Measurements from ENCODE around the gene MAST2. TPM values are rescaled to one million over a fixed set of nuclear protein-coding genes. Genes with fewer than 3 reads are reported as not detected.
"Not testable (repeated sequence)": the region's sequence is repeated elsewhere in the genome, so short reads cannot be mapped to it uniquely, and the experiment has no call there.

MAST2 gene
- total RNA-seq, 4 donors from 2014 or later = 31.1 to 76.9 (median 73.4) TPM

- no peak for TF ChIP-seq POLR2A (IDR thresholded peaks at IDR 0.05)
- no peak for TF ChIP-seq POLR2AphosphoS5 (IDR thresholded peaks at IDR 0.05)
- no peak for TF ChIP-seq EP300 (IDR thresholded peaks at IDR 0.05)
- no peak for TF ChIP-seq CTCF (IDR thresholded peaks at IDR 0.05)
- no peaks in the 10 kb centered on the region for H3K27me3 ChIP-seq
These were observed 46.6 kb downstream of the MAST2 start for GRCh38 chr1:45850017-45850416.

GRCh38 chr1:45854724-45855123 lies 51.3 kb downstream of the MAST2 start:
- Histone ChIP-seq H3K36me3 (no peaks in the 10 kb centered on the region), H3K9me3 (no peaks in the 10 kb centered on the region), H3K27me3 (no peaks in the 10 kb centered on the region), H3K4me1 (no peaks in the 10 kb centered on the region), H3K27ac (no peak overlapping the region), H3K4me3 (no peak overlapping the region)
- TF ChIP-seq POLR2A (IDR thresholded peaks at IDR 0.05) (no peak), EP300 (IDR thresholded peaks at IDR 0.05) (no peak), CTCF (IDR thresholded peaks at IDR 0.05) (no peak), POLR2AphosphoS5 (IDR thresholded peaks at IDR 0.05) (no peak)
- ATAC-seq = no peak
- WGBS, 2 donors (ENCODE audit: low coverage in 1 of 2) = no CpG with 5 or more reads among the region's 1 CpG

More at GRCh38 chr1:45850017-45850416, 46.6 kb downstream of the MAST2 start:
- Histone ChIP-seq H3K9me3 (no peaks in the 10 kb centered on the region), H3K27ac (no peak overlapping the region), H3K36me3 (no peaks in the 10 kb centered on the region), H3K4me1 (no peaks in the 10 kb centered on the region), H3K4me3 (no peak overlapping the region)
- 93 to 100% methylated on average over 2 of the region's 2 CpGs for WGBS, 2 donors (ENCODE audit: low coverage in 1 of 2)
- no peak for ATAC-seq

- no peak overlapping the region for H3K27ac ChIP-seq
- TF ChIP-seq POLR2A (IDR thresholded peaks at IDR 0.05) (no peak), POLR2AphosphoS5 (IDR thresholded peaks at IDR 0.05) (no peak), EP300 (IDR thresholded peaks at IDR 0.05) (no peak), CTCF (IDR thresholded peaks at IDR 0.05) (no peak)
These were observed 53.8 kb downstream of the MAST2 start for GRCh38 chr1:45857101-45857700.

GRCh38 chr1:45857755-45858492 lies 54.5 kb downstream of the MAST2 start:
- not testable (repeated sequence) for H3K27me3 ChIP-seq, H3K4me3 ChIP-seq, ATAC-seq, H3K4me1 ChIP-seq, H3K36me3 ChIP-seq, H3K27ac ChIP-seq, H3K9me3 ChIP-seq
- 85 to 93% methylated on average over 6 of the region's 6 CpGs for WGBS, 2 donors (ENCODE audit: low coverage in 1 of 2)

More at GRCh38 chr1:45857101-45857700, 53.8 kb downstream of the MAST2 start:
- Histone ChIP-seq H3K36me3 (no peaks in the 10 kb centered on the region), H3K4me3 (no peak overlapping the region), H3K9me3 (no peaks in the 10 kb centered on the region), H3K27me3 (no peaks in the 10 kb centered on the region), H3K4me1 (no peaks in the 10 kb centered on the region)
- no peak for ATAC-seq

GRCh38 chr1:45859221-45859620 lies 55.8 kb downstream of the MAST2 start:
- Histone ChIP-seq H3K27ac (no peak overlapping the region), H3K9me3 (no peaks in the 10 kb centered on the region), H3K27me3 (no peaks in the 10 kb centered on the region), H3K4me1 (peaks cover 0 to 13% (median 8%) of the 10 kb centered on the region in 3 donors), H3K36me3 (no peaks in the 10 kb centered on the region), H3K4me3 (no peak overlapping the region)
- TF ChIP-seq CTCF (IDR thresholded peaks at IDR 0.05) (no peak), POLR2A (IDR thresholded peaks at IDR 0.05) (no peak), POLR2AphosphoS5 (IDR thresholded peaks at IDR 0.05) (no peak), EP300 (IDR thresholded peaks at IDR 0.05) (no peak)
- no peak for ATAC-seq
- 88 to 100% methylated on average over 1 to 3 of the region's 3 CpGs for WGBS, 2 donors (ENCODE audit: low coverage in 1 of 2)
